ENCODE measurements around the gene ATP10A. TPM values are rescaled to one million over a fixed set of nuclear protein-coding genes. Genes with fewer than 3 reads are reported as not detected.

Gene ATP10A
- polyA plus RNA-seq, 1 of the 3 experiments (the other 2 are of a cell fraction): not detected

GRCh38 chr15:25877681-25878080 is 14.6 kb upstream of the ATP10A start:
- no peak for DNase-seq
- TF ChIP-seq MXI1 (IDR thresholded peaks at IDR 0.05; ENCODE audit: low read depth, low read length) (no peak), ELF1 (IDR thresholded peaks at IDR 0.05) (no peak), NFIC (IDR thresholded peaks at IDR 0.05; ENCODE audit: borderline replicate concordance) (no peak), NRF1 (IDR thresholded peaks at IDR 0.05; ENCODE audit: low read depth, low read length) (no peak), IRF3 (IDR thresholded peaks at IDR 0.05; ENCODE audit: low read depth, low read length) (no peak), FOXJ3 (CRISPR knock-in tag; IDR thresholded peaks at IDR 0.05) (no peak), TAF1 (IDR thresholded peaks at IDR 0.05; ENCODE audit: borderline replicate concordance, low read depth, low read length) (no peak), GABPA (IDR thresholded peaks at IDR 0.05; ENCODE audit: low read depth) (no peak), JUND (IDR thresholded peaks at IDR 0.05) (no peak), GATA2 (CRISPR knock-in tag; IDR thresholded peaks at IDR 0.05) (no peak), FOXM1 (IDR thresholded peaks at IDR 0.05; ENCODE audit: low read depth) (no peak), TCF12 (IDR thresholded peaks at IDR 0.05) (no peak), MEF2A (IDR thresholded peaks at IDR 0.05; ENCODE audit: borderline replicate concordance, low read depth) (no peak), SMC3 (IDR thresholded peaks at IDR 0.05; ENCODE audit: low read depth, low read length) (no peak), POLR2AphosphoS5 (IDR thresholded peaks at IDR 0.05; ENCODE audit: low read depth, low read length) (no peak), SIN3A (IDR thresholded peaks at IDR 0.05; ENCODE audit: borderline replicate concordance, low read depth, low read length) (no peak), RCOR1 (IDR thresholded peaks at IDR 0.05; ENCODE audit: low read length) (no peak)
- TF ChIP-seq, protein P1, sequence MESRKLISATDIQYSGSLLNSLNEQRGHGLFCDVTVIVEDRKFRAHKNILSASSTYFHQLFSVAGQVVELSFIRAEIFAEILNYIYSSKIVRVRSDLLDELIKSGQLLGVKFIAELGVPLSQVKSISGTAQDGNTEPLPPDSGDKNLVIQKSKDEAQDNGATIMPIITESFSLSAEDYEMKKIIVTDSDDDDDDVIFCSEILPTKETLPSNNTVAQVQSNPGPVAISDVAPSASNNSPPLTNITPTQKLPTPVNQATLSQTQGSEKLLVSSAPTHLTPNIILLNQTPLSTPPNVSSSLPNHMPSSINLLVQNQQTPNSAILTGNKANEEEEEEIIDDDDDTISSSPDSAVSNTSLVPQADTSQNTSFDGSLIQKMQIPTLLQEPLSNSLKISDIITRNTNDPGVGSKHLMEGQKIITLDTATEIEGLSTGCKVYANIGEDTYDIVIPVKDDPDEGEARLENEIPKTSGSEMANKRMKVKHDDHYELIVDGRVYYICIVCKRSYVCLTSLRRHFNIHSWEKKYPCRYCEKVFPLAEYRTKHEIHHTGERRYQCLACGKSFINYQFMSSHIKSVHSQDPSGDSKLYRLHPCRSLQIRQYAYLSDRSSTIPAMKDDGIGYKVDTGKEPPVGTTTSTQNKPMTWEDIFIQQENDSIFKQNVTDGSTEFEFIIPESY (IDR thresholded peaks at IDR 0.05; ENCODE audit: borderline replicate concordance, low read depth): no peak
- TF ChIP-seq, protein P2, sequence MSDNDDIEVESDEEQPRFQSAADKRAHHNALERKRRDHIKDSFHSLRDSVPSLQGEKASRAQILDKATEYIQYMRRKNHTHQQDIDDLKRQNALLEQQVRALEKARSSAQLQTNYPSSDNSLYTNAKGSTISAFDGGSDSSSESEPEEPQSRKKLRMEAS (IDR thresholded peaks at IDR 0.05; ENCODE audit: low read depth): no peak
- TF ChIP-seq, protein P3, sequence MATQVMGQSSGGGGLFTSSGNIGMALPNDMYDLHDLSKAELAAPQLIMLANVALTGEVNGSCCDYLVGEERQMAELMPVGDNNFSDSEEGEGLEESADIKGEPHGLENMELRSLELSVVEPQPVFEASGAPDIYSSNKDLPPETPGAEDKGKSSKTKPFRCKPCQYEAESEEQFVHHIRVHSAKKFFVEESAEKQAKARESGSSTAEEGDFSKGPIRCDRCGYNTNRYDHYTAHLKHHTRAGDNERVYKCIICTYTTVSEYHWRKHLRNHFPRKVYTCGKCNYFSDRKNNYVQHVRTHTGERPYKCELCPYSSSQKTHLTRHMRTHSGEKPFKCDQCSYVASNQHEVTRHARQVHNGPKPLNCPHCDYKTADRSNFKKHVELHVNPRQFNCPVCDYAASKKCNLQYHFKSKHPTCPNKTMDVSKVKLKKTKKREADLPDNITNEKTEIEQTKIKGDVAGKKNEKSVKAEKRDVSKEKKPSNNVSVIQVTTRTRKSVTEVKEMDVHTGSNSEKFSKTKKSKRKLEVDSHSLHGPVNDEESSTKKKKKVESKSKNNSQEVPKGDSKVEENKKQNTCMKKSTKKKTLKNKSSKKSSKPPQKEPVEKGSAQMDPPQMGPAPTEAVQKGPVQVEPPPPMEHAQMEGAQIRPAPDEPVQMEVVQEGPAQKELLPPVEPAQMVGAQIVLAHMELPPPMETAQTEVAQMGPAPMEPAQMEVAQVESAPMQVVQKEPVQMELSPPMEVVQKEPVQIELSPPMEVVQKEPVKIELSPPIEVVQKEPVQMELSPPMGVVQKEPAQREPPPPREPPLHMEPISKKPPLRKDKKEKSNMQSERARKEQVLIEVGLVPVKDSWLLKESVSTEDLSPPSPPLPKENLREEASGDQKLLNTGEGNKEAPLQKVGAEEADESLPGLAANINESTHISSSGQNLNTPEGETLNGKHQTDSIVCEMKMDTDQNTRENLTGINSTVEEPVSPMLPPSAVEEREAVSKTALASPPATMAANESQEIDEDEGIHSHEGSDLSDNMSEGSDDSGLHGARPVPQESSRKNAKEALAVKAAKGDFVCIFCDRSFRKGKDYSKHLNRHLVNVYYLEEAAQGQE (IDR thresholded peaks at IDR 0.05; ENCODE audit: low read depth, low read length): no peak
- H3F3A ChIP-seq (replicated peaks; ENCODE audit: insufficient read depth): no peaks in the 10 kb centered on the region
- H3K27me3 ChIP-seq (ENCODE audit: insufficient read depth): no peaks in the 10 kb centered on the region
- H3K9me2 ChIP-seq: no peaks in the 10 kb centered on the region
- WGBS (ENCODE audit: low lambda C conversion rate): 40% methylated on average over 6 of the region's 7 CpGs
- no peak overlapping the region for H3K4me2 ChIP-seq
- H3K79me2 ChIP-seq (ENCODE audit: insufficient read depth): no peaks in the 10 kb centered on the region
- no peaks in the 10 kb centered on the region for H4K20me1 ChIP-seq (ENCODE audit: insufficient read depth)
- H3K4me1 ChIP-seq (ENCODE audit: control insufficient read depth in 1 of 2, insufficient read depth in 2 of 2, low read depth in 1 of 2, low read length in 1 of 2): no peaks in the 10 kb centered on the region
- ChIA-PET CTCF (no interaction called here), POLR2A (no interaction called here)
- no peak overlapping the region for H3K27ac ChIP-seq (ENCODE audit: low read depth in 2 of 2, low read length in 1 of 2)
- no peaks in the 10 kb centered on the region; the same call in 1 of the 2 replicates for H3K9me3 ChIP-seq
- no peak overlapping the region for H3K9ac ChIP-seq
- H3K36me3 ChIP-seq (replicated peaks in 1 of 2; ENCODE audit: control insufficient read depth in 1 of 2, insufficient read depth in 2 of 2, low read length in 1 of 2): no peaks in the 10 kb centered on the region
- no peak overlapping the region for H3K4me3 ChIP-seq (ENCODE audit: low read depth in 2 of 2, low read length in 1 of 2)
- no peak overlapping the region for H2AFZ ChIP-seq (ENCODE audit: low read depth)
